ENCODE data around the gene KCNJ14.

GRCh38 chr19:48501494-48502349, 46.3 kb downstream of the KCNJ14 start:
- TF ChIP-seq NRF1 (IDR thresholded peaks at IDR 0.05; ENCODE audit: low read depth, low read length) (peak; percentile 42), CTBP2 (IDR thresholded peaks at IDR 0.05; ENCODE audit: borderline replicate concordance, insufficient read depth, insufficient read length, low read length) (no peak), USF2 (IDR thresholded peaks at IDR 0.05; ENCODE audit: low read length) (peak; percentile 94)
- TF ChIP-seq, protein P1, sequence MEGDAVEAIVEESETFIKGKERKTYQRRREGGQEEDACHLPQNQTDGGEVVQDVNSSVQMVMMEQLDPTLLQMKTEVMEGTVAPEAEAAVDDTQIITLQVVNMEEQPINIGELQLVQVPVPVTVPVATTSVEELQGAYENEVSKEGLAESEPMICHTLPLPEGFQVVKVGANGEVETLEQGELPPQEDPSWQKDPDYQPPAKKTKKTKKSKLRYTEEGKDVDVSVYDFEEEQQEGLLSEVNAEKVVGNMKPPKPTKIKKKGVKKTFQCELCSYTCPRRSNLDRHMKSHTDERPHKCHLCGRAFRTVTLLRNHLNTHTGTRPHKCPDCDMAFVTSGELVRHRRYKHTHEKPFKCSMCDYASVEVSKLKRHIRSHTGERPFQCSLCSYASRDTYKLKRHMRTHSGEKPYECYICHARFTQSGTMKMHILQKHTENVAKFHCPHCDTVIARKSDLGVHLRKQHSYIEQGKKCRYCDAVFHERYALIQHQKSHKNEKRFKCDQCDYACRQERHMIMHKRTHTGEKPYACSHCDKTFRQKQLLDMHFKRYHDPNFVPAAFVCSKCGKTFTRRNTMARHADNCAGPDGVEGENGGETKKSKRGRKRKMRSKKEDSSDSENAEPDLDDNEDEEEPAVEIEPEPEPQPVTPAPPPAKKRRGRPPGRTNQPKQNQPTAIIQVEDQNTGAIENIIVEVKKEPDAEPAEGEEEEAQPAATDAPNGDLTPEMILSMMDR (IDR thresholded peaks at IDR 0.05; ENCODE audit: control extremely low read depth in 1 of 3, insufficient read depth in 1 of 3, low read depth in 1 of 3, low read length in 3 of 3): no peak

Measured in H1 (cell line).